Measurements from ENCODE around the gene FILIP1.

FILIP1 gene

DNA sequence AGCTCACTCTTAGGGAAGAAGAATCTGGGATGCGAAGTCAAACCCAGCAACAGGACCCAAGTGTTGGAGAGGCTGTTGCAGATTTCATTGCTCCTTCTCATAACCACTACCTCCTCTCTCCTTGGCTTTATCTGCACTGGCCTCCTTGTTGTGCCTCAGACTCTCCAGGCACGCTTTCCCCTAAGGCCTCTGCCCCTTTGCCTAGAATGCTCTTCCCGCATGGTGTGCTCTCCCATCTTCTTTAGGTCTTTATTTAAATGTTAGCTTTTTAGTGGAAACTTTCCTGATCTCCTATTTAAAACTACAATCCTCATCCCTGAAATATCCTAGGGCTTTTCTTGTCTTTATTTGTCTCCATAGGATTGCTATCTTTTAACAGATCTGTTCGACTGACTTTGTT lies 114.1 kb downstream of the FILIP1 start:
- DNase-seq (ENCODE audit: low read depth in 2 of 2), result no peak

DNA sequence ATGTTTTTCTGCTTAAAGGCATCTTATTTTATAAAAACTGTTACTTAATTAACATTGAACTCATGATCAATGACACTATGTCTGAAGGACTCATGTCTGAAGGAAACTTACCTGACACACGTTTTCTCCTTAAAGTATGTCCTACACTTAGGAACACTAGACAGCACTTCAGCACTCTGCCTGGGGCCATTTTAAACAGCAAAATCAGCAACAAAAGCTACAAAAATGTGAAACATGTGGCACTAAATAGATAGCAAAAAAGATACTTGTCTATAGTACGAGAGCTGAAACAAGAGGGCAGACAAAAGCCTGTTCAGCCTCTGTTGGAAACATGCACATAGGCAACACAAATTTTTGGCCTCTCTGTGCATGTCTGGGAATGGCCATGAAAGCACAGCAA lies 115.5 kb downstream of the FILIP1 start:
- no peak for DNase-seq (ENCODE audit: low read depth in 2 of 2)

DNA sequence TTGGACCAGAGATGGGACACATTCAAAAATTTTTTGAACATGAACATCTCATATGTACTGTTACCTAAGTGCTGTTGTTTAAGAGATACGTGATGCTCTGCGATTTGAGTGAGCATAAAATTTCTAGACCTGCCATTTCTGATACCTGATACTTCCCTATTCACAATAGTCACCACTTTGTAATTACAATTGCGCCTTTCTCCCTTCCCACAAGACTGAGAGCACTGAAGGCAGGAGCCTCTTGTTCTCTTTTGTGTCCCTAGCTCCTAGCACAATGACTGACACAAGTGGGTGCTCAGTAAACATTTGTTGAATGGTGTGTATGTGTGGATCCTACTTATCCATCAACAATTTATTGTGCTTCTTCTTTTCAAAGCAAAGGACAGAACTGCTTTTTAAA lies 116.2 kb downstream of the FILIP1 start:
- no peak for DNase-seq (ENCODE audit: low read depth in 2 of 2)

DNA sequence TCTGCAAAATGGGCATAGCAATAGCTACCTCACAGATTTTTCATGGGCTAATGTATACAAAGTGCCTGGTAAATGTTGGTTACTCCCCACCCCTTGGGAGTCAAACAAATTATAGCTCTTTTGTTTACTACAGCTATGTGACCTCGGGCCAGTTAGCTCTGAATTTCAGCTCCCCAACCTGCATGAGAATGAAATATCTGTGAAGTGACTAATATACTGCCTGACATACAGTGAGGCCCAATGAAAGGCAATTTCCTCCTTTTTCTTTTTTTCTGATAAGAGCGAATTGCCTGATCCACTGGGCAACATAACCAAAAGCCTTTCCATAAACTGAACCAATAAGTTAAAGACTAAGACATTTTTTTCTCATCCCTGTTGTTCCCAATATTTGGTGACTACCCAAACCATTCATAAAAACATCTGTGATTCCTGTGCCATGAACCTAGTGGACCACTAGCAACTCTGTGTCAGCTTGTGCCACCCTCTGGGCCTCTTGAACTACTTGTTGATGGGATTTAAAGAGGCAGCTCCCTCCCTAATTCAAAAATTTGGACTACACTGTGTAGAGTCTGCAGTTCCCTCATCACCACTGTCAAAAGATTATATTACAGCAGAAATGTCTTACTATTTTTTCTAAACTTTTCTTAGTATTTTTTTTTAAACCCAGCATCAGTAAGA lies 117.1 kb downstream of the FILIP1 start:
- DNase-seq (ENCODE audit: low read depth in 2 of 2), result no peak

DNA sequence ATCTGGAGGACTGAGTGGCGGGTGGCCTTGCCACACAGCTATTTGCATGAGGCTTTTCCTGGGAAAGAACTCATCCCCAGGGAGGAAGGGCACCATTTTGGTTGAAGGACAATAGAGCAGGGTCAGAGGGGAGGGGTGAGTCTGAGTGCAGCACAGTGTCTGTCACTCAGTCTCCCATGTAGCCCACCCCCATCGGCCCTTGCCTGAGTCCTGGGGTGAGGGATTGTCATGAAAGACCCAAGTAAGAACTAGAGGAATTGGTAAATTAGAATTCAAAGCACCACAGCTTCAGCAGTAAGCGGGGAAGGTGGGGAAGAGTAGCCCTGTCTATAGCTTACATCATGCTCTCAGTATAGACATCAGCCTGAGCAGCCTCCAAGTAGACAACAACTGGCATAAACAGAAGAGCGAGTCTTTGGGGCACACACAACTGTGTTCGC lies 118.6 kb downstream of the FILIP1 start:
- DNase-seq (ENCODE audit: low read depth in 2 of 2), result no peak

DNA sequence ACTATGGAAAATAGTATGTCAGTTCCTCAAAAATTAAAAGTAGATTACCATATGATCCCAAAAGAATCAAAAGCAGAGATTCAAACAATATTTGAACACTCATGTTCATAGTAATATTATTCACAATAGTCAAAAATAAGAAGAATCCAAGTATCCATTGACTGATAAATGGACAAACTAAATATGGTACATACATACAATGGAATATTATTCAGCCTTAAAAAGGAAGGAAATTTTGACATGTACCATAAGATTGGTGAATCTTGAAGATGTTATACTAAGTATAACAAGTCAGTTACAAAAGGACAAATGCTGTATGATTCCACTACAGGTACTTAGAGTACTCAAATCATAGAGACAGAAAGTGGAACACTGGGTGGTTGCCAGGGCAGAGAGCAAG lies 120.7 kb downstream of the FILIP1 start:
- no peak for DNase-seq (ENCODE audit: low read depth in 2 of 2)

DNA sequence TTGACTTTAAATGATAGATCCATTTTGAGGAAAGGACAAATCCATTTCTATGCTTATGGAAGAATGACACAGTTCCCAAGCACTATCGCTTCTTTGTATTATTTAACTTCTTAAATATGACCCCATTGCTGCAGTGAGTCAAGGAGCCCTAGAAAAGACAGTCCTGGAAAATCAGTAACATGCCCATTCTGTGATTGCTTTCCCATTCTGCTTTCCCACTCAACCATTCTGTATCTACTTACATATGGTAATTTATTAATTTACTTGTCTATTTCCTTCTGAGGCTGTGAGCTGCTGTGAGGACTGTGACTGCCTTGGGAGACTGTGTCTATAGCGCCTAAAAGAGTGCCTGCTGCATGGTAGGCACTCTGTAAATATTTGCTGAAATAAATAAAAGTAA lies 123.6 kb downstream of the FILIP1 start:
- no peak for DNase-seq (ENCODE audit: low read depth in 2 of 2)

DNA sequence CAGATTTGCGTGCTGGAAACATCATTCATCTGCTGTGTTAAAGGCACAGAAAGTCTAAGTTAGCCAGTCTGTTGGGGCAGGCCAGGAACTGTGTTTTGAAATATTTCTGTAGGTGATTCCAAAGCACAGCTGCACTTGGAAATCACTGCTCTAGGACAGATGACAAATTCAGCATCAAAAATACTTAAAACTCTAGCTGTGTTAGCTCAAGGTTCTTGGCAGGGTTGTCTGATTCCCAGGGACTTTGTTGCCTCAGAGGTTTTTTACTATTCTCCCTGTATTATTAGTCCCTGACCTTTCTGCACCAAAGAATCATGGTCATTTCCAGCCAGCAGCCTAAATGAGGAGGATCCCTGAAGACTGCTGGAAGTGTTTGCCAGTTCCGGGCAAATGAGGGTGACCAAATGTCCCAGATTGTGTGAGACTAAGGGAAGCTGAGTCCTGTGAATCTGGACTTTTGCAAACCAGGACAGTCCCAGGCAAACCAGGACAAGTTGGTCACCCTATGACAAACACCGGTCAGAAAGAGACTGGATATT lies 124.7 kb downstream of the FILIP1 start:
- no peak for DNase-seq (ENCODE audit: low read depth in 2 of 2)

DNA sequence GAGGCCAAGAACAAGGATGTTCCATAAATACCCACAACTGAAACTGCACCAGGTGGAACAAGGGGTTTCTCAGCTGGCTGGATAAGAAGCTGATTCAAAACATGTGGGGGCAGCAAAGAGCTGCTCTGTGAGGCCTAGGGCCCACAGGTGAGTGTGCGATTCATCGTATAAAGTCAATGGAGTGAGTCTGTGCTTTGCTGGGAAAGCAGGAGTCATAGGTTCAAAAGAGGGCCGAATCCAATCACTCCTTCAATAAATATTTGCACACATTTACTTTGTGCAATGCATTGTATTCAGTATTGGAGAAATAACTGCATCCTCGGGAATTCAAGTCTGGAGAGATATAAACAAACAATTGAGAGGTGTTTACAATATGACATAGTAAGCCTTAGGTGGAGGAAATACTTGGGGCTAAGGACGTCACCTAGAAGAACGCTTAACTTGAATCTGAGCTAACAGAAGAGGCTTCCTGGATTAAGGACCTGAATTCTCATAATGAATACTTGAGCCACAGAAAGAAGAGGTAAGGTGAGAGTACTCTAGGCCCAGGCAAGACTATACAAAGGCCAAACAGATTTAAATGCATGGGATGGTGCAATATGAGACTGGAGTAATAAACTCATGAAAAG lies 125.3 kb downstream of the FILIP1 start:
- no peak for DNase-seq (ENCODE audit: low read depth in 2 of 2)

DNA sequence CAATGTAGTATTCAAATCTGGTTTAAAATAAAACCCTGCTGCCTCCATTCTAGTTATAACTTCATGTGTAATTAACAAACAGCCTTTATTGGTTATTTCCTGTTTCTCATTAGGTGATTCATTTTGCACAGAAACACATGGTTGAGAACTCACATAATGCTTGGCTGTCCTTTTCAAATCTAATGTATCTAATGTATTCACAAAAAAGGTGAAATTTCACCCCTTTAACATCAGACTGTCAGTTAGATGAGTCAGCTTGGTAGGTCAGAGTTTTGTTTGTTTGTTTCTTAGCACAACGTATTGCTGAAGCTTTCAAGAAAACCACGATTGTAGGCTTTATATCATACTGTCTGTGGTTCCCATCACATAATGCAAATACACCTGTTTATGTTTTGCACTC lies 130.3 kb downstream of the FILIP1 start:
- DNase-seq (ENCODE audit: low read depth in 2 of 2), result no peak

DNA sequence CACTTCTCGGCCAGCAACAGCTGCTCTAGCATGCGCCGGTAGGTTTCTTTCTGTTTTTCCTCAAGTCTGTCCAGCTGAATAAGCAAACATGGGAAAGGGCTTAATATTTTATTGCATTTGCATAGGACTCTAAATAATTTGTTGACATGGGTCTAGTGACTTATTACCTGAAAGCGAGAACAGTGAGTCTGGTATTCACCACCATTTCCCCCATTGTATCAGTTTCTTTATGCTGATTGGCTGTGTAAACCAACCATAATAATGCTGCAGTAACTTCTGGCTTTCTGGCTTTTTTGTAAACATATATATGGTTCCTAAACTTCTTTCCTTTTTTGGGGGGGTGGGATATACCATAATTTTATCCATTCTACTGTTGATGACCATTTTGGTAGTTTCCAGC lies 140.0 kb downstream of the FILIP1 start:
- no peak for DNase-seq (ENCODE audit: low read depth in 2 of 2)

DNA sequence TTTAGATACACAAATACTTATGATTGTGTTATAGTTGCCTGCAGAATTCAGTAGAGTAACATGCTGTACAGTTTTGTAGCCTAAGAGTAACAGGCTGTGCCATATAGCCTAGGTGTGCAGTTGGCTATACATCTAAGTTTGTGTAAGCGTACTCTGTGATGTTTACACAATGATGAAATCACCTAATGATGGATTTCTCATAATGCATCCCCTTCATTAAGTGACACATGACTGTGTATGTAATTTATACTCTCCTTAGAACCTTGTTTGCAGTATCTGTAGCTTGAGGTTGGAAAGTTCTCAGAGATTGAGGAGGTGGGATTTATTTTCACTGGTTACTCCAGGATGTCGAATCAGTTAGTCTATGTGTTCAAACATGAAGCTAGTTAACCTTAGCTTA lies 142.0 kb downstream of the FILIP1 start:
- no peak for DNase-seq (ENCODE audit: low read depth in 2 of 2)

DNA sequence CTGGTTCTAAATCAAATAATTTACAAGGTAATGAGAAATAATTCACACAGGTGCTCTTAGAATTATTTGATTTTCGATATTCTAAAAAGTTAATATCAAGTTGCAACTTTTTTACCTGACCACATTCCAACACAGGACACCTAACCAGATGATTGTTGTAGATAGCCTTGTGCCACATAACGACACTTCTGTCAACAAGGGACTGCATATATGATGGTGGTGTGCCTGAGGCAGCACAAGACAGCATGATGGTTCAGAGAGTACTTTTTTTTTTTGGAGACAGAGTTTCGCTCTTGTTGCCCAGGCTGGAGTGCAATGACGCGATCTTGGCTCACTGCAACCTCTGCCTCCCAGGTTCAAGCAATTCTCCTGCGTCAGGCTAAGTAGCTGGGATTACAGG lies 142.8 kb downstream of the FILIP1 start:
- no peak for DNase-seq (ENCODE audit: low read depth in 2 of 2)

DNA sequence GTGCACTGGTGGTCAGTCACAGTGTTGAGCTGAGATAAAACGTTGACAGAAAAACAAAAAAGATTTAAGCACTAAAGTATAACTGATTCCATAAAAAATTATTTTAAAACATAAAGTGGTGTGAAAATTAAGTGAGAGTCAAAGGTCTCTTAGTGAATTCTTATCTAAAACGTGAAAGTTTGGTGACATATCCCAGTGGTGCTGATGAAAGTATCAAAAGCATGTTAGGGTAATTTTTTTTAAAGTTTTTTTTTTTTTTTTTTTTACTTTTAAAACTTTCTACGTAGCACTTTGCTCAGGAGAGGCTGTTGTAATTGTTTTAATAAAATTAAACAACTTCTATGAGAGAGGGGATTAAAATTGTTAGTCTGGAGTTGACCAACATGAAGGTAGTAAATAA lies 143.4 kb downstream of the FILIP1 start:
- DNase-seq (ENCODE audit: low read depth in 2 of 2), result no peak

DNA sequence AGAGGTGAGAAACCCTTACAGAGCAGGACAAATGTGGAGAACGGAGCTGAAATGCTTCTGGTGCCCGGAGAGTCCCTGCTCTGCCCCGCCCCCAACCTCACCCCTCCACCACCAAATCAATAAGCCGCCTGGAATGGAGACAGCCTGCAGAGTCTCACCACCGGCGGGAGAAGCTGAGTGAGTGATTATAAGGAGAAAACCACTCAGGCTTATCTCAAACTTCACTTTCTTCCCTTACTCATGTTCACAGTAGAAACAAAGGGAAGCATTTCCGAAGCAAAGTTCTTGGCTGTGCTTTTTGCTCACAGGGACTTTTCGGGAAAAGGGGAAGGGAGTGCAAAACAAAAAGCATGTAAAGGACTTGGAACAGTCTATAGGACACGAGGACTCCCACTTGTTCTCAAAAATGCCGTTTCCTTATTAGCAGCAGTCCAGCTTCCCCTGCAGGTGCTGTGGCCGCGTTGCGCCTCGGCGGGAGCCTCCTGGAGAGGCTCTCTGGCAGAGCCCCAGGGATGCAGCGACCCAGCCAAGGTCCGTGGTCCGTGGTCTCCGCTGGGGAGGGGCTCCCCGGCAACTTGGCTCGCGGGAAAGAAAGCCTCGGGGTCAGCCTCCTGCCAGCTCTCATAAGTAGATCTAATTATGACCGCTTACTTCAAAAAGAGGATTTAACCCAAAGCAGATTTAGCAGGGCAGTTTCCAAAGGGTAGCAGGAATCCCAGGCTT lies 144.2 kb downstream of the FILIP1 start:
- no peak for DNase-seq (ENCODE audit: low read depth in 2 of 2)

DNA sequence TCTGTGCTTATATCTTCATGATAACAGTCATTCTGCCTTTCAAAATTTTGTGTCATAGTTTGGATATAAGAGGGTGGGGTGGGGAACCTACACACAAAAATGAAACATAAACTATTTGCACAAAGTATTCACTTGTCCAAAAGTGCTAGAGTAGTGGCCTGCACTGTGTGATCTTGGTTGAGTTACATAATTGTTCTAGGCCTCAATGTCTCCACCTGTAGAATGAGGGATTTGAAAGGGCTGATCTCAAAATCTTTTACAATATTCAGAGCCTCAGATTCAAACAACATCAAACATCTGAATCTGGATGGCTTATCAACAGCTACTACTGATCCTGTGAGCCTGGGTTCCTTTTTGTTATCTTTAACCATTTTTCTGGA lies 144.7 kb downstream of the FILIP1 start:
- DNase-seq (ENCODE audit: low read depth in 2 of 2), result no peak

DNA sequence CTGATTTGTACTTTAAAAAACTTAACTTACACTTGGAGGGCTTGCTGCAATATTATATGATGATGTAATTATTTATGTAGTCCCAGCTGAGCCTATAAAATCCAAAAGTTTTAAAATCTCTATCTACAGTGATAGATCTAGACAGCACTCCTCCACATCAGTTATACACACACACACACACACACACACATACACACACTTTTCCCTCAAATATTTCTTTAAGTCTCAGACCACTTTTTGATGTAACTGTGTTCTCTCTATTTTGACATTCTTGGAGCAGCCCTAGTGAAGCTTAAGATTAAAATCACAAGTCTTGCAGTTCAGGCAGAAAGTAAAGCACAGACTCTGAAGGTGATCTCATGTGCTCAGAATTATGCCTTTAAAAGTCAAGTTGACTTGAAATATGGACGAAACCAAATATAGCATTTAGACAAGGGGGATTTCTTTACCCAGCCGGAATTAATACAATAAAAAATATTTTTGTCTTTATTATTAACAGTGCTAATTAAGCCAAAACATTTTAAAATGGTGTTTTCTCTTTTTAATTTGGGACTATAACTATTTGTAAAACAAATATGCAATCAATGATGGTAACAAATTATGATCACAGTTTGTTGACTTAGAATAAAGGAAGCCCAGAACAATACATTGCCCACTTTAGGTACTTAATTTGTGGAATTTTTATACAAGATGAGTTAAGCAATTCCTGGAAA lies 145.5 kb downstream of the FILIP1 start:
- no peak for DNase-seq (ENCODE audit: low read depth in 2 of 2)

DNA sequence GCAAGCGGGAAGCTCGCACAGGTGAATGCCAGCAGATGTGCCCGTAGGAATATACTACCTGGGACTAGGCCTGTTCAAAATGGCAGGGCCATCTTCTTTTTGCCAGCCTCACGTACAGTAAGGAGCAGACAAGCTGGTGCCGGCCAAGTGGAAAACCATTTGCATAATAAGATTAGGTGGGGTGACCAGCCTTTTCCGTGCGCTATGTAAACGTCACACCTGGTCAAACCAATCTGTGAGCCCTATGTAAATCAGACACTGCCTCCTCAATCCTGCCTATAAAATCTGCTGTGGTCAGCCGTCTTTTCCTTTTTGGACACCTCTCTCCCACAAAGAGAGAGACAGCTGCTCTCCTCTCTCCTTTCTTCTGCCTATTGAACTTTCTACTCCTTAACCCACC lies 148.2 kb downstream of the FILIP1 start:
- no peak for DNase-seq (ENCODE audit: low read depth in 2 of 2)

DNA sequence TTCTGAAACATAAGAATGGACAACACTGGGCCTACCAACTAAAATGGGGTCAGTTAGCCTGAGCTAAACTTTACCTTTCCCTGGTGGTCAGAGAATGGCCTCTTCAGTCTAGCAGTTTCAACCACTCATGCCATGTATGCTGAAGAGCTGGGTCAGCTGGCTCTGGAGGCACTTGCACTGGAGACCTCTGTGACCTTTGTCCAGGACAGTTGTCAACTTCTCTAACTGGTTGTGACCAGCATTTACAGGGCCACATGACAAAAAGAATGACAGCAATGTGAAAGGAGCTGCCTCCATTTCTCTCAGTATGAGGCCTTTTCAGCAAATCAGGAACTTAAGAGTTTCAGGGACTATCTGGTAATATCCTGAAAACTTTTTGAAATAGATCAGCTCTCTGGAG lies 149.1 kb downstream of the FILIP1 start:
- no peak for DNase-seq (ENCODE audit: low read depth in 2 of 2)

DNA sequence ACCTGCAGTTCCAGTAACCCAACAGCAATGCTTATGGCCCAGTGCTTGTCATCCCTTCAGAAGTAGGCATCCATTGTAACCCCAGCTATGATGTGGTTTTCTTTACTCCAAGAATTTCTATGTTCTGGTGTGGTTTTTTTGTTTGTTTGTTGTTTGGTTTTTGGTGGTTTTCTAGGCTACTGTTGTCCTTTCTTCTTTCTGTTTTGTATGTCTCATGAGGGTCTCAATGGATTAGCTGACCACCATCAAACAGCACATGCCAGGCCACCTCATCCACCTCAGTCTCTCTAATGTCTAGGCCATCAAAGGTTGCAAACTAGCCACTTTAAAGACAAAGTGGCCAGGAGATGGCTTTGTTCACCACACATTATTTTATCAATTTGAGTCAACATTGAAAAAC lies 149.6 kb downstream of the FILIP1 start:
- DNase-seq (ENCODE audit: low read depth in 2 of 2), result no peak

DNA sequence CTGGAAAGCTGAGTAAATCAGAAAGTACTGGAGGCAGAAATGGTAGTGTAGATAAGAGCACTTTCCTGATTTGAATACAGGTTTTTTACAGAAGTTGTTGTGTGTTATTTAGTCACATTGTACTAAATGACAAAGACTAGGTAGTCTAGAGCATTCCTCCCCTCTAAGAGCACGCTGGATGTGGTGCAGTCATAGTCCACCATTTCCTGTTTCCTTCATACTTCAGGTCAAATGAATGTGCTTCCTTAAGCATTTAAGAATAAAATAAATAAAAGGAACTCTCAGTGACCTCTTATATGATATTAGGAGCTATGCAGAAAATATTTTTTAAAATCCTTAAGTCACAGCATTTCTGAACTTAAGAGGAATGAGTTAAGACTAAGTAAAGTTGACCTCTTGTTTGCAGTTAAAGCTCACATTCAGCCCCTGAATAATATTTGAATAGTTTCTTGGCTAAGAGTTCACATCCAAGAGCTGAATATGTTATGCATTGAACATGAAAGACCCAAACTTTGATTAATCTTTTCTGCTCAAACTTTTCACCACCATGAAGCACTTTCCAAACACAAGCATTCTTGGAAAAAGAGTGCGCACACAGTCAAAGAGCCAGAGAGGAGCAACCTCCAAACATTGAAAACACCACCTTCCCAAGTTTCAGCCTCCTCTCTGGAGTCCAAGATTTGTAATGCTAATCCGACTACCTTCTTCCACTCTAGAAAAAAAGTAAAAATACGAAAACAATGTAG lies 155.6 kb downstream of the FILIP1 start:
- no peak for DNase-seq (ENCODE audit: low read depth in 2 of 2)
